ENCODE measurements around the gene GADD45B.
"Not testable (repeated sequence)": the region's sequence is repeated elsewhere in the genome, so short reads cannot be mapped to it uniquely, and the experiment has no call there.

GADD45B gene

DNA sequence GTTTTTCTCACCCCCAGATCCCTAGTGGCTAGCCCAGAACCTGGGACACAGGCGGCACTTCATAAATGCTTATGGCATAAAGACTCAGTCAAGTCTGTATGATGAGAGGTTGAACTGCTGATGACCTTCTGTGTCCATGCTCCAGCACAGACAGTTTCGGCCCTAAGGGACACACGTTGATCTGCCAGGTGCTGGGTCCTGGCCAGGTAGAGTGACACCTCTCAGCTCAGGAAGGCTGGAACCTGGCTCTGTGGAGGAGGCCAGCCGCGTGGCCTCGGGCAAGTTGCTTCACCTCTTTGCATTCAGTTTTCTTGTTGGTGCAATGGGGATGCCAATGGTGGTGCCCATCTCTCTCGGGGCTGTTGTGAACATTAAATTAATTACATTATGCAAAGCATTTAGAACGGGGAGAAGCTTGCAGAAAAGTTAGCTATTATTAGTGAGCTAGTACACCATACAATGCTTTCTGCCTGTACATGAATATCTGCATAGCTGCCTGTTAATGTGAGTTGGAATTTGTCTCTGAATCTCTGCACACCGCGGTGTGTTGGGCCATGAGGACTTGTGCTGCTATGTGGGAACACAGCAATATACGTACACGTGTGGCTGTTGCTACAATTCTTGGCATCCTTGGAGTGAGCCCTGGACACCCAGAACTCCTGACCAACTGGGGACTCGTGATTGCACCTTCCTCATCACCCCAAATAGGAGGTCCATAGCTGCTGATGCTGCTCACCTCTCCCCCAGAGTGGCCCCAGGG lies 8.4 kb downstream of the GADD45B start:
- no peak overlapping the region for H3K27ac Mint-ChIP-seq
- H3K36me3 Mint-ChIP-seq (ENCODE audit: low read depth), result peaks cover 11% of the 10 kb centered on the region
- H3K9me3 Mint-ChIP-seq, result peaks cover 19% of the 10 kb centered on the region
- DNase-seq (no peak), ATAC-seq (no peak)
- peaks cover 24% of the 10 kb centered on the region for H3K27me3 Mint-ChIP-seq
- peaks cover 21% of the 10 kb centered on the region for H3K4me1 Mint-ChIP-seq
- H3K4me3 Mint-ChIP-seq, result no peak overlapping the region

DNA sequence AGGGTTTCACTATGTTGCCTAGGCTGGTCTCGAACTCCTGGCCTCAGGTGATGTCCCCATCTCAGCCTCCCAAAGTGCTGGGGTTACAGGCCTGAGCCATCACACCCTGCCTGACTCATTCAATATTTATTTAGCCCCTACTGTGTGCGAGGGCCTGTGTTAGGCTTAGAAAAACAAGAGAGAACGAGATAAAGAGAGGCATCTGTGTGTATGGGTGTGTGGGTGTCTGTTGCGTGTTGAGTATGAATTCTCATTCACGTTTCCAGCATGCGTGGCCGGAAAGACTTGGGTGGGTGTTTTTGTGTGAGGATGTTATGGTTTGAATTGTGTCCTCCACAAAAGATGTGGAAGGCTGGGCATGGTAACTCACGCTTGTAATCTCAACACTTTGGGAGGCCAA lies 9.5 kb downstream of the GADD45B start:
- Mint-ChIP-seq H3K27me3 (peaks cover 34% of the 10 kb centered on the region), H3K4me3 (no peak overlapping the region), H3K27ac (no peak overlapping the region), H3K4me1 (peaks cover 17% of the 10 kb centered on the region), H3K36me3 (ENCODE audit: low read depth) (peaks cover 11% of the 10 kb centered on the region), H3K9me3 (peaks cover 19% of the 10 kb centered on the region)
- no peak for DNase-seq
- ATAC-seq, result no peak

DNA sequence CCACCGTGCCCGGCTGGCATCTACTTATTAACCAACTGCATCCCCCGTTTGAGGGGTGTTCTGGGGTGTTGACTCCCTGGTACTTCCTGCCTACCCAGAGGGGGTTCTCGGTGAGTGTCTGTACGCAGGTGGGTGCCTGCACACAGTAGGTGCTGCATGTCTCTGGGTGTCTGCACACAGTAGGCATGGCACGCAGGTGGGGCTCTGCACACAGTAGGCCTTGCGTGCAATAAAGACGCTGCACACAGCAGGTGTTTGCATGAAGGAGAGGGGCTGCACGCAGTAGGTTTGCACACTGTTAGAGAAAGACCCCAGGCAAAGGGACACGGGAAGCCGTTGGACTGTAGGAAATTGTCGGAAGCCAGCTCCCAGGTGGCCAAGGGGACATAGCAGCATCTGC lies 11.2 kb downstream of the GADD45B start:
- no peak overlapping the region for H3K4me3 Mint-ChIP-seq
- no peak for ATAC-seq

DNA sequence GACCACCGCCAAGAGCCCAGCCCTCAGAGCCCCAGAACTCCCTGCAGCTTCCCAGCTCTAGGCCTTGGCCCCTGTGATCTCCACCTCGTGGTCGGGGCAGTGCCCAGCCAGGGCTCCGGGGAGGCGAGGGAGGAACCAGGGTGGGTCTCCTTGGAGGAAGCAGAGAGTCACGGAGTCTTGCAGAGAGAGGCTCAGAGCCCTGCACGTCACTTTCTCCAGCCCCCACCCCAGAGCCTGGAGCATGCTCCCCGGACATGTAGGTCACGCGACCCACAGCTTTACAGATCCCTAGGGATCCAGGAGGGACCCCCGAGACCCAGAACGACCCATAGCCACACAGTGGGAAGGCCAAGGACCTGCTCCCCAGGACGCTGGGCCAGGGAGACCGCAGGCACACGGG lies 11.9 kb downstream of the GADD45B start:
- Mint-ChIP-seq H3K36me3 (ENCODE audit: low read depth) (peaks cover 7% of the 10 kb centered on the region), H3K9me3 (peaks cover 10% of the 10 kb centered on the region), H3K4me1 (peaks cover 28% of the 10 kb centered on the region), H3K27ac (no peak overlapping the region), H3K27me3 (peaks cover 53% of the 10 kb centered on the region), H3K4me3 (no peak overlapping the region)
- DNase-seq (no peak), ATAC-seq (no peak)

More for the DNA sequence above, 11.2 kb downstream of the GADD45B start:
- Mint-ChIP-seq H3K27me3 (peaks cover 46% of the 10 kb centered on the region), H3K27ac (no peak overlapping the region), H3K4me1 (peaks cover 26% of the 10 kb centered on the region), H3K36me3 (ENCODE audit: low read depth) (peaks cover 11% of the 10 kb centered on the region), H3K9me3 (peaks cover 15% of the 10 kb centered on the region)
- DNase-seq, result no peak

DNA sequence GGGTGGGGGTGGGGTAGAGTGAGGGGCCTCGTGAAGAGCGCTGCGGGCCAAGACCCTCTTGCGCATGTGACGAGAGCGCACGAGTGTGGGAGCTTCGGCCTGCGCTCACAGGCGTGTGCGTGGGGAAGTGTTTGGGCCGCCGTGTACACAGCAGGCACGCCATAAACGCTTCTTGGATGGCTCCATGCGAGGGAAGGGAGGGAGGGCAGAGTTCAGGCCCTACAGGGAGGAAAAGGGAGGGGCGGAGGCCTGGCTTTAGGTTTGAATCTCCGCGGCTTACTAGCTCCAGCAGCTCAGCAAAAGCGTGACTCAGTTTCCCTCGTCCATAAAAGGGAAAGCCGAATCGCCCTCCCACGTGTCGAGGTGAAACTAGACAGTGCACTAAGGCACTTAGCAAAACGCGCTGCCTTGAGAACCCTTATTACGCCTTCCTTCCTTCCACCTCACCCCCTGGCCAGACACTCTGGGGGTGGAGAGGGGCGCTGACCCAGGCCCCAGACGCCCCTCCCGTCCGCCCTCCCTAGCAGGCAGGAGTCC lies 12.5 kb downstream of the GADD45B start:
- peaks cover 4% of the 10 kb centered on the region for H3K36me3 Mint-ChIP-seq (ENCODE audit: low read depth)

DNA sequence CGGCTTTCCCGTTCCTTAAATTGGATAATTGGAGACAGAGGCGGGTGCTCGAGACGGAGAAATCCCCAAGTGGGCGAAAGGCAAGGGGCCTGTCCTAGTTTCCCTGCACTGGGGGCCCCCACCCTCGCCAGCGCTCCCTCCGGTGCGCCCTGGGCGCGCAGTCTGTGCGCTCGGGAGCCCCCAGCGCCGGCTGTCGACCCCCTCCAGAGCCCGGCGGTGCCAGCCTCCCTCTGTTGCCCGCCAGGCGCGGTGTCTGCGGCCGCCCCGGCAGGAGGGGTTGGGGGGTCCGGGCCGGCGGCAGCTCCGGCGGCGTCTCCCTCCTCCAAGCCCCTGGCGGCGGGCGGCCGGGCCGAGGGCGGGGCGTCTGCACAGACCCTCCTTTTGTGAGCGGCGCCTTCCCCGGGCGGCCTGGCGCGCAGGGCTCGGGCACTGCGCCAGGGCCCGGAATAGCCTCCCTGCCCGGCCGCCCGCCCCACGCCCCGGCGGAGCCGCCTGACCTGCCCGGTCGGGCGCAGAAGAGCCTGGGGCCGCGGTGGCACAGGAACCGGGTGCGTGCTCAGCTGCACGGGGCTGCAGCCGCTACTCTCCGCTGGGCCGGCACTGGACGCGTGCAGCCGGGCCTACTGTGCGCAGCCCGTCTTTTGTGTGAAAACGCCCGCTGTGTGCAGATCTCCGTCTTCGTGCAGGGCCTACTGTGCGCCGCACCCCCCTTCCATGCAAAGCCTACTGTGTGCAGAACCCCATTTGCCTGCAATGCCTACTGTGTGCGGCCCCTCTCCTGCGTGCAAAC lies 13.2 kb downstream of the GADD45B start:
- Mint-ChIP-seq H3K4me3 (no peak overlapping the region), H3K27me3 (peaks cover 63% of the 10 kb centered on the region), H3K36me3 (ENCODE audit: low read depth) (no peaks in the 10 kb centered on the region), H3K27ac (no peak overlapping the region), H3K4me1 (peaks cover 34% of the 10 kb centered on the region), H3K9me3 (no peaks in the 10 kb centered on the region)
- DNase-seq (peak; percentile 35), ATAC-seq (peak; percentile 26)

More for the DNA sequence above, 12.5 kb downstream of the GADD45B start:
- DNase-seq (no peak), ATAC-seq (no peak)
- peaks cover 6% of the 10 kb centered on the region for H3K9me3 Mint-ChIP-seq
- H3K27me3 Mint-ChIP-seq, result peaks cover 56% of the 10 kb centered on the region
- H3K4me1 Mint-ChIP-seq, result peaks cover 28% of the 10 kb centered on the region
- no peak overlapping the region for H3K4me3 Mint-ChIP-seq
- H3K27ac Mint-ChIP-seq, result no peak overlapping the region

DNA sequence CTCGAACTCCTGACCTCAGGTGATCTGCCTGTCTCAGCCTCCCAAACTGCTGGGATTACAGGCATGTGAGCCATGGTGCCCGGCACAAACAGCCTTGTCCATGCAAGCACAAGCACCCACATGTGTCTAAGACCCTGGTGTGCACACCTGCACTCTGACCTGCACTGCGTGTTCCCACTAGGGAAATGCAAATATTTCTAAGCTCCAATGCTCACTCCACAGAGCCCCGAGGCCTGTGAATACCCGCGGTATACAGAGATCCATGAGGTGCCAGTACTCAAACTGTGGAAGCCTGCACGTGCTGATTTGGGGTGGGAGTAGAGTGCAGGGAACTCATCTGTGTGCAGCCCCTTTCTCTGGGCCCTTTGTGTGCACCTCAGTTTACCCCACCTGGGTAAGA lies 14.7 kb downstream of the GADD45B start:
- H3K9me3 Mint-ChIP-seq, result no peaks in the 10 kb centered on the region
- H3K27me3 Mint-ChIP-seq, result peaks cover 64% of the 10 kb centered on the region
- DNase-seq (no peak), ATAC-seq (no peak)
- no peaks in the 10 kb centered on the region for H3K36me3 Mint-ChIP-seq (ENCODE audit: low read depth)
- peaks cover 34% of the 10 kb centered on the region for H3K4me1 Mint-ChIP-seq
- H3K4me3 Mint-ChIP-seq, result no peak overlapping the region
- no peak overlapping the region for H3K27ac Mint-ChIP-seq

DNA sequence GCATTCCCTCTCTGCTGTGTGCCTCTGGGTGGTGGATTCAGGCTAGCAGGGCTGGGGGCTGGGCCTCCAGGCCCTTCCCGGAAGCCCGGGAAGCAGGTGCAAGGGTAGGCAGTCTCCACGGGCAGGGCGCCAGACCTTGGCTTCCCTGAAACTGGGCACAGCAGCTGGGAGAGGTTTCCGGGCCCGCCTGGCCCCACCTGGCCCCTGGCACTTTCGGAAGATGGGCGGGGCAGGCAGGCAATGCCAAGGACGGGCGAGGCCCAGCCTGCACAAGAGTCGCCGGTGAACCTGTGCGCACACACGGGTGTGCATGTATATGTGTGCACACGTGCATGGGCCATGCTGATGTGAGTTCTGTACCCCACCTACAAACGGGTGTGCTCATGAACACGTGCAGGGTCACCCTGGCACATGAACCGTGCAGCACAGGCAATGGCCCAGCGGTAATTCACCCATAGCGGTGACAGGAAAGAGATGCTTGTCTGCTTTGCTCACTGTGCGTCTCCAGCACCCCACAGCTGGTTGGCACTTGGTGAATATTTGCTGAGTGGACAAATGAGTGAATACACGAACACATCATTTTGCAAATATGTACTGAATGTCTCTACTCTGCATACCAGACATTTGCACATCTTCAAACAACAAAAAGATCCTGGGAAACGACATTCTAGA lies 15.3 kb downstream of the GADD45B start:
- peaks cover 67% of the 10 kb centered on the region for H3K27me3 Mint-ChIP-seq
- peaks cover 39% of the 10 kb centered on the region for H3K4me1 Mint-ChIP-seq

DNA sequence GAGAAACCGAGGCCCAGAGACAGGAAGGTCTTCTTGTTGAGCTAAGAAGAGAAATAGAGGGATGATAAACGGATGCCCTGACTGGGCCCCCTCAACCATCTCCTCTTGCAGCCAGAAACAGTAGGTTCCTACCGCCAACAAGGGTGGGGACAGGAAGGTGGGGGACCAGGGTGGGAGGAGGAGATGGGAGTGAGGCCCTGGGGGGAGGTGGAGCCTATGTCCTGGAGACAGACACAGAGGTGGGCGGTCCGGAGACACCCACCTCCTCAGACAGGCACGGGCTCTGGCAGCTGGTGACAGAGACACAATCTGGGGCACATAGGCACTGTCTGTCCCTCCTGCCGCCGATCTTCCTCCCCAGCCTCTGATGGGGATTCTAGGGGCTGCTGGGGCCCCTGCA lies 16.9 kb downstream of the GADD45B start:
- peaks cover 60% of the 10 kb centered on the region for H3K27me3 Mint-ChIP-seq
- no peaks in the 10 kb centered on the region for H3K36me3 Mint-ChIP-seq (ENCODE audit: low read depth)
- ATAC-seq, result no peak
- H3K27ac Mint-ChIP-seq, result no peak overlapping the region
- H3K4me3 Mint-ChIP-seq, result no peak overlapping the region
- H3K4me1 Mint-ChIP-seq, result peaks cover 40% of the 10 kb centered on the region
- DNase-seq, result no peak
- no peaks in the 10 kb centered on the region for H3K9me3 Mint-ChIP-seq

More for the DNA sequence above, 15.3 kb downstream of the GADD45B start:
- Mint-ChIP-seq H3K4me3 (no peak overlapping the region), H3K27ac (no peak overlapping the region), H3K9me3 (no peaks in the 10 kb centered on the region), H3K36me3 (ENCODE audit: low read depth) (no peaks in the 10 kb centered on the region)
- DNase-seq (no peak), ATAC-seq (no peak)

DNA sequence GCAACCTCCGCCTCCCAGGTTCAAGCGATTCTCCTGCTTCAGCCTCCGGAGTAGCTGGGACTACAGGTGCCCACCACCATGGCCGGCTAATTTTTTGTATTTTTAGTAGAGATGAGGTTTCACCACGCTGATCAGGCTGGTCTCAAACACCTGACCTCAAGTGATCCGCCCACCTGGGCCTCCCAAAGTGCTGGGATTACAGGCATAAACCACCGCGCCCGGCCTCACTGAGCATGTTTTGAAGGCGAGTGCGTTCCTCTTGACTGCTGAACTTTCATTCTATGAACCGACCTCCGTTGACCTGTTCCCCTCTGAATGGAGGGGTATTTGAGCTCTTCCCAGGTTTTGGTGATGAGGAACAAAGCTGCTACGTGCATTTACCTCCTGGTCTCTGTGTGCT lies 17.5 kb downstream of the GADD45B start:
- not testable (repeated sequence) for H3K36me3 Mint-ChIP-seq (ENCODE audit: low read depth); H3K27ac Mint-ChIP-seq; H3K4me3 Mint-ChIP-seq; H3K9me3 Mint-ChIP-seq; DNase-seq; ATAC-seq
- peaks cover 54% of the 10 kb centered on the region for H3K27me3 Mint-ChIP-seq
- peaks cover 40% of the 10 kb centered on the region for H3K4me1 Mint-ChIP-seq

DNA sequence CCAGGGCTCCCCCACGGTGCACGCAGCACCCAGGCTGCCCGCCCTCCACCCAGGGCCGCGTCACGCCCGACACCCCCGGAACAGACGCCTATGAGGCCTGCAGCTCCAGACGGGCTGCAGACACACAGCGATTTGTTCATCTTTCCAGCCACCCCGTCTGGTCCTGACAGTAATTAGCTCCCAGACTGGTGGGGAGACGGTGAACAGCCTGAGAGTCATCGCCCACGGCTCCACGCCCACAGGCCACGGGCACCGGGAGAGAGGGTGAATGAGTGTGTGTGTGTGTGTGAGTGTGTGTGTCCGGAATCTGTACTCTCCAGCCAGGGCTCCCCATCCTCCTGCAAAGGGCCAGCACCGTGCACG lies 18.1 kb downstream of the GADD45B start:
- Mint-ChIP-seq H3K36me3 (ENCODE audit: low read depth) (no peaks in the 10 kb centered on the region), H3K27ac (no peak overlapping the region), H3K9me3 (no peaks in the 10 kb centered on the region), H3K4me3 (peak overlapping the region; percentile 40), H3K4me1 (peaks cover 36% of the 10 kb centered on the region), H3K27me3 (peaks cover 51% of the 10 kb centered on the region)
- ATAC-seq, result no peak
- no peak for DNase-seq

DNA sequence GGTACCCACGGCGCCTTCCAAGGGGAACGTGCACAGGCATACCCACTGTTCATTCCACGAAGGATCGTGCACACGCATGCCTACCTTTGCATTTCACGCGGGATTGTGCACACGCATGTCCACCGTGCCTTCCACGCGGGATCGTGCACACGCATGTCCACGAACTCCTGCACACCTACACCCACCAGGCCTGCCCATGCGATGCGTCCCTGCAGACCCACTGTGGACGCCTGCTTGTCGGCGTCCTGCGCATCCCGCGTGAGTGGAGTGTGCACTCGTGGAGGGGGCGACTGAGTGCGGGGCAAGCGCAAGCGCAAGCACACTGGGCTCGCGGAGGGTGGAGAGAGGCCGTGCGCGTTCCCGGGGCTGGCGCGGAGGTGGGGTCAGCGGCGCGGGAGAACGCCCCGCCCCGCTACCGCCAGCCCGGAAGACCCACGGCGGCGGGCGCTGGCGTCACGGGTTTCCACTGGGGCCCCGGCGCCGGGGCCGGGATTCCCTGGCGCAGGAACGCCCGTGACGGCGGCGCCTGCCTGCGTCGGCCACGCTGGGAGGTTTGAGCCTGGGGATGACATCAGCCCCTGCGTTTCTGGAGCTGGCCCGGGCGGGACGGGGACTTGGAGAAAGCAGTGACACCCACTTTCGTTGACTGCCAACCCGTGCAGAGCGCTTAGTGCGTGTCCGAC lies 18.7 kb downstream of the GADD45B start:
- peak overlapping the region; percentile 40 for H3K4me3 Mint-ChIP-seq
- peaks cover 51% of the 10 kb centered on the region for H3K27me3 Mint-ChIP-seq
- peaks cover 34% of the 10 kb centered on the region for H3K4me1 Mint-ChIP-seq
- ATAC-seq, result peak; percentile 65
- peak; percentile 54 for DNase-seq
- H3K9me3 Mint-ChIP-seq, result no peaks in the 10 kb centered on the region
- H3K36me3 Mint-ChIP-seq (ENCODE audit: low read depth), result no peaks in the 10 kb centered on the region
- no peak overlapping the region for H3K27ac Mint-ChIP-seq

DNA sequence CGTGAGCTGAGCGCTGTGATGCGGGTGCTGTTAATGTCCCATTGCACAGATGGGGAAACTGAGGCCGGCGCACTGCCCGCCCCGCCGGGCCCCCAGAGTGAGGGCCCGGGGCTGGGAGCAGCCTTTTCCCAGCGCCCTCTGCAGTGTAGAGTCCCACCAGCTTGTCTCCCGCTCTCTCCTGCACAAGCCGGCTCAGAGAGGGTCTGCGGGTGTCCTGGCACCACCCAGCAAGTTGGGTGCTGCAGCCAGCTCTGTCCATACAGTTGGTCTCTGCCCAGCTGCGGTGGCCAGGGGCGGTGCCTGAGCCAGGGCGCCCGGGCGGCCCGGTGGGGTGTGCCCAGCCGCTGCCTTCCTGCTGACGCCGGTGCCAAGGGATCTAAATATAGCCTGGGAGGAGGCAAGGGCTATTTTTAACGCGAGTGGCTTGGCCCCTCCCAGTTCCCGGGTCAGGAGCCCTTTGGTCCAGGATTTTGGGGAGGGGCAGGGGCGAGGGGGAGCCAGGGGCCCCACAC lies 19.3 kb downstream of the GADD45B start:
- Mint-ChIP-seq H3K27ac (no peak overlapping the region), H3K4me3 (no peak overlapping the region), H3K27me3 (peaks cover 45% of the 10 kb centered on the region), H3K9me3 (no peaks in the 10 kb centered on the region), H3K4me1 (peaks cover 31% of the 10 kb centered on the region), H3K36me3 (ENCODE audit: low read depth) (no peaks in the 10 kb centered on the region)
- DNase-seq (no peak), ATAC-seq (no peak)
